ENCODE results near the gene STRAP. TPM values are rescaled to one million over a fixed set of nuclear protein-coding genes. Genes with fewer than 3 reads are reported as not detected.

The STRAP gene
- total and polyA plus RNA-seq, 10 of the 15 experiments (the other 5 are each of a cell fraction or from before 2014, with no cell fraction given) = 64.3 to 281 (median 119) TPM

- TF ChIP-seq WRNIP1 (IDR thresholded peaks at IDR 0.05; ENCODE audit: borderline replicate concordance, low read depth, low read length) (0 out of 2 replicates have a peak, but pooled peaks have one; percentile 75), ZNF687 (IDR thresholded peaks at IDR 0.05) (peak; percentile 88), RUNX3 (IDR thresholded peaks at IDR 0.05; ENCODE audit: low read length) (no peak; the same call in 1 of the 2 replicates), RFX5 (IDR thresholded peaks at IDR 0.05; ENCODE audit: low read depth, low read length) (no peak), SRF (IDR thresholded peaks at IDR 0.05; ENCODE audit: low read depth in 2 of 2, low read length in 2 of 2) (no peak), FOXK2 (IDR thresholded peaks at IDR 0.05) (no peak), SMAD5 (IDR thresholded peaks at IDR 0.05; ENCODE audit: low read depth) (peak; percentile 95; the same call in 1 of the 2 replicates), EED (IDR thresholded peaks at IDR 0.05; ENCODE audit: low read depth) (no peak), GATAD2B (conservative IDR thresholded peaks at IDR 0.05; ENCODE audit: low read depth) (no peak; the same call in none of the 2 replicates), RELA (IDR thresholded peaks at IDR 0.05; ENCODE audit: borderline replicate concordance, partially characterized antibody) (no peak), SMAD1 (IDR thresholded peaks at IDR 0.05; ENCODE audit: low read depth, partially characterized antibody) (peak; percentile 83), KAT2A (conservative IDR thresholded peaks at IDR 0.05; ENCODE audit: control insufficient read depth, low read depth, low read length) (no peak), IKZF1 (conservative IDR thresholded peaks at IDR 0.05) (peak; percentile 69; the same call in 1 of the 2 replicates), KLF5 (IDR thresholded peaks at IDR 0.05; ENCODE audit: partially characterized antibody) (peak; percentile 47), SP1 (IDR thresholded peaks at IDR 0.05; ENCODE audit: low read depth, low read length) (peak; percentile 35), NFIC (IDR thresholded peaks at IDR 0.05; ENCODE audit: low read depth, low read length) (no peak), ZNF24 (IDR thresholded peaks at IDR 0.05) (no peak; the same call in 1 of the 2 replicates), ZSCAN29 (IDR thresholded peaks at IDR 0.05) (no peak), MTA3 (IDR thresholded peaks at IDR 0.05; ENCODE audit: borderline replicate concordance, low read length) (no peak), TAF1 (IDR thresholded peaks at IDR 0.05; ENCODE audit: borderline replicate concordance, low read depth, low read length) (peak; percentile 85; the same call in 1 of the 2 replicates)
- TF ChIP-seq, protein P1, sequence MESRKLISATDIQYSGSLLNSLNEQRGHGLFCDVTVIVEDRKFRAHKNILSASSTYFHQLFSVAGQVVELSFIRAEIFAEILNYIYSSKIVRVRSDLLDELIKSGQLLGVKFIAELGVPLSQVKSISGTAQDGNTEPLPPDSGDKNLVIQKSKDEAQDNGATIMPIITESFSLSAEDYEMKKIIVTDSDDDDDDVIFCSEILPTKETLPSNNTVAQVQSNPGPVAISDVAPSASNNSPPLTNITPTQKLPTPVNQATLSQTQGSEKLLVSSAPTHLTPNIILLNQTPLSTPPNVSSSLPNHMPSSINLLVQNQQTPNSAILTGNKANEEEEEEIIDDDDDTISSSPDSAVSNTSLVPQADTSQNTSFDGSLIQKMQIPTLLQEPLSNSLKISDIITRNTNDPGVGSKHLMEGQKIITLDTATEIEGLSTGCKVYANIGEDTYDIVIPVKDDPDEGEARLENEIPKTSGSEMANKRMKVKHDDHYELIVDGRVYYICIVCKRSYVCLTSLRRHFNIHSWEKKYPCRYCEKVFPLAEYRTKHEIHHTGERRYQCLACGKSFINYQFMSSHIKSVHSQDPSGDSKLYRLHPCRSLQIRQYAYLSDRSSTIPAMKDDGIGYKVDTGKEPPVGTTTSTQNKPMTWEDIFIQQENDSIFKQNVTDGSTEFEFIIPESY (IDR thresholded peaks at IDR 0.05) = no peak
- TF ChIP-seq, protein P2, sequence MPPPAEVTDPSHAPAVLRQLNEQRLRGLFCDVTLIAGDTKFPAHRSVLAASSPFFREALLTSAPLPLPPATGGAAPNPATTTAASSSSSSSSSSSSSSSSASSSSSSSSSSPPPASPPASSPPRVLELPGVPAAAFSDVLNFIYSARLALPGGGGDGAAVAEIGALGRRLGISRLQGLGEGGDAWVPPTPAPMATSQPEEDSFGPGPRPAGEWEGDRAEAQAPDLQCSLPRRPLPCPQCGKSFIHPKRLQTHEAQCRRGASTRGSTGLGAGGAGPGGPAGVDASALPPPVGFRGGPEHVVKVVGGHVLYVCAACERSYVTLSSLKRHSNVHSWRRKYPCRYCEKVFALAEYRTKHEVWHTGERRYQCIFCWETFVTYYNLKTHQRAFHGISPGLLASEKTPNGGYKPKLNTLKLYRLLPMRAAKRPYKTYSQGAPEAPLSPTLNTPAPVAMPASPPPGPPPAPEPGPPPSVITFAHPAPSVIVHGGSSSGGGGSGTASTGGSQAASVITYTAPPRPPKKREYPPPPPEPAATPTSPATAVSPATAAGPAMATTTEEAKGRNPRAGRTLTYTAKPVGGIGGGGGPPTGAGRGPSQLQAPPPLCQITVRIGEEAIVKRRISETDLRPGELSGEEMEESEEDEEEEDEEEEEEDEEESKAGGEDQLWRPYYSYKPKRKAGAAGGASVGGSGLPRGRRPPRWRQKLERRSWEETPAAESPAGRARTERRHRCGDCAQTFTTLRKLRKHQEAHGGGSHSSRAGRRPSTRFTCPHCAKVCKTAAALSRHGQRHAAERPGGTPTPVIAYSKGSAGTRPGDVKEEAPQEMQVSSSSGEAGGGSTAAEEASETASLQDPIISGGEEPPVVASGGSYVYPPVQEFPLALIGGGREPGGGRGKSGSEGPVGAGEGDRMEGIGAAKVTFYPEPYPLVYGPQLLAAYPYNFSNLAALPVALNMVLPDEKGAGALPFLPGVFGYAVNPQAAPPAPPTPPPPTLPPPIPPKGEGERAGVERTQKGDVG (CRISPR knock-in tag; IDR thresholded peaks at IDR 0.05) = no peak
Measured at GRCh38 chr12:15882118-15882971, at the start of gene STRAP (continued).

Measured in GM12878 (cell line).